HCT116 (cell line): Measurements from ENCODE around the gene SPINK14. TPM values are rescaled to one million over a fixed set of nuclear protein-coding genes. Genes with fewer than 3 reads are reported as not detected.

Source experiments
- ATAC-seq: fragments of 200-7000 bp; cut with Tn5 transposase; 2 replicates; pipeline ENCODE4 v1.9.1; 2020; ENCODE audit warnings: mild to moderate bottlenecking, moderate library complexity
- BruUV-seq: library from RNA; stranded (reverse); fragments of 400-500 nt; replicated peaks from 2 replicates; lab custom pipeline; 2021; lab: Mats Ljungman, UMichigan
- CTCF ChIA-PET: fragments of 300-600 bp; sonication (Branson Sonifier 250); formaldehyde crosslinking; loops from one replicate; lab custom pipeline; 2021; ENCODE audit warnings: antibody characterized with exemption; lab: Charles Lee
- POLR2A ChIA-PET: fragments of 300-600, 350-600 bp; sonication (Branson Sonifier 250); formaldehyde crosslinking; loops from one replicate; lab custom pipeline; 2021; ENCODE audit warnings: antibody characterized with exemption; lab: Charles Lee
- RAD21 ChIA-PET, 2 experiments: fragments of 300-600 bp; sonication (Branson Sonifier 250); formaldehyde crosslinking; loops; one replicate each; lab custom pipeline; 2023; ENCODE audit warnings: low total read pairs in 2 of 2; ENCODE audit not compliant: uncharacterized antibody in 2 of 2, unreplicated experiment in 2 of 2, low non-redundant PET in 1 of 2; lab: Charles Lee
- DNase-seq: peaks from one replicate; pipeline ENCODE4 v3.0.0-alpha.2; 2010; ENCODE audit warnings: low read depth, low spot score
- H2AFZ ChIP-seq: fragments of 200-600 bp; shearing (Covaris generic), sonication (generic); 2 replicates; pipeline ENCODE4 v1.6.1; 2017; ENCODE audit warnings: low read depth, mixed run types, mixed read lengths, antibody characterized with exemption, low read length; ENCODE audit not compliant: poor library complexity, severe bottlenecking
- H3K27ac ChIP-seq: 2 replicates; pipeline ENCODE4 v1.5.1; 2012; ENCODE audit warnings: low read depth, low read length
- H3K27me3 ChIP-seq: fragments of 200-600 bp; sonication (generic); 2 replicates; pipeline ENCODE4 v1.6.1; 2016; ENCODE audit warnings: mixed run types, low read length, mixed read lengths; ENCODE audit not compliant: insufficient read depth
- H3K36me3 ChIP-seq, 2 experiments: fragments of 200-500 bp in 1 of 2; fragments of 200-600 bp in 1 of 2; sonication (Bioruptor generic) in 1 of 2; sonication (generic) in 1 of 2; 2 replicates each; pipeline versions ENCODE4 v1.5.1 to v1.6.1; 2014 to 2016; ENCODE audit warnings: low read length in 2 of 2, inconsistent platforms in 1 of 2, mixed read lengths in 1 of 2, mixed run types in 1 of 2; ENCODE audit not compliant: insufficient read depth in 2 of 2, control insufficient read depth in 1 of 2
- H3K4me1 ChIP-seq, 2 experiments: fragments of 200-600 bp in 1 of 2; sonication (generic) in 1 of 2; 2 replicates each; pipeline versions ENCODE4 v1.5.1 to v1.6.1; 2012 to 2017; ENCODE audit warnings: low read length in 2 of 2, inconsistent platforms in 1 of 2, mild to moderate bottlenecking in 1 of 2, mixed read lengths in 1 of 2, mixed run types in 1 of 2, moderate library complexity in 1 of 2; ENCODE audit not compliant: insufficient read depth in 2 of 2, control insufficient read depth in 1 of 2
- H3K4me2 ChIP-seq: fragments of 200-600 bp; sonication (generic); 2 replicates; pipeline ENCODE4 v1.6.1; 2017; ENCODE audit warnings: mixed run types, low read length, mixed read lengths
- H3K4me3 ChIP-seq, 2 experiments: fragments of 200-600 bp in 1 of 2; sonication (generic) in 1 of 2; replicated peaks in 1 of 2; 2 replicates each; pipeline ENCODE4 v1.5.1; 2011 to 2016; ENCODE audit warnings: low read length in 2 of 2, control low read depth in 1 of 2, low read depth in 1 of 2, mild to moderate bottlenecking in 1 of 2, mixed read lengths in 1 of 2, mixed run types in 1 of 2
- H3K79me2 ChIP-seq: fragments of 200-600 bp; sonication (generic); 2 replicates; pipeline ENCODE4 v1.6.1; 2017; ENCODE audit warnings: mild to moderate bottlenecking, mixed run types, low read length, moderate library complexity, mixed read lengths; ENCODE audit not compliant: insufficient read depth
- H3K9ac ChIP-seq: fragments of 200-600 bp; sonication (generic); 2 replicates; pipeline ENCODE4 v1.6.1; 2016; ENCODE audit warnings: low read length, mixed read lengths
- H3K9me2 ChIP-seq: fragments of 200-600 bp; sonication (generic), shearing (Covaris generic); 2 replicates; pipeline ENCODE4 v1.6.1; 2017; ENCODE audit warnings: mixed run types, mild to moderate bottlenecking, moderate library complexity; ENCODE audit not compliant: insufficient read depth
- H3K9me3 ChIP-seq, 2 experiments: fragments of 200-500 bp in 1 of 2; fragments of 200-600 bp in 1 of 2; sonication (Bioruptor generic) in 1 of 2; sonication (generic) in 1 of 2; 2 replicates each; pipeline ENCODE4 v1.6.1; 2014 to 2017; ENCODE audit warnings: low read length in 2 of 2, mixed read lengths in 2 of 2, inconsistent platforms in 1 of 2, low read depth in 1 of 2, mild to moderate bottlenecking in 1 of 2, mixed run types in 1 of 2, moderate library complexity in 1 of 2; ENCODE audit not compliant: control insufficient read depth in 1 of 2, insufficient read depth in 1 of 2
- H4K20me1 ChIP-seq: fragments of 200-600 bp; sonication (generic), shearing (Covaris generic); 2 replicates; pipeline ENCODE4 v1.6.1; 2017; ENCODE audit warnings: mixed run types, mild to moderate bottlenecking, moderate library complexity; ENCODE audit not compliant: insufficient read depth
- ATF3 ChIP-seq: IDR thresholded peaks from 2 replicates; pipeline ENCODE4 v1.6.1; 2012
- EGR1 ChIP-seq: IDR thresholded peaks from 2 replicates; pipeline ENCODE4 v1.6.1; 2012; ENCODE audit warnings: low read depth
- ELF1 ChIP-seq: IDR thresholded peaks from 2 replicates; pipeline ENCODE4 v1.6.1; 2012; ENCODE audit warnings: low read depth, borderline replicate concordance
- FOSL1 ChIP-seq: IDR thresholded peaks from 2 replicates; pipeline ENCODE4 v1.6.1; 2012; ENCODE audit warnings: low read depth
- JUND ChIP-seq: IDR thresholded peaks from 2 replicates; pipeline ENCODE4 v1.6.1; 2012
- POLR2AphosphoS5 ChIP-seq: IDR thresholded peaks from 2 replicates; pipeline ENCODE4 v1.6.1; 2011; ENCODE audit warnings: mild to moderate bottlenecking, low read depth, low read length, moderate library complexity
- RAD21 ChIP-seq: IDR thresholded peaks from 2 replicates; pipeline ENCODE4 v1.6.1; 2012; ENCODE audit warnings: low read depth, mild to moderate bottlenecking
- SP1 ChIP-seq: IDR thresholded peaks from 2 replicates; pipeline ENCODE4 v1.6.1; 2012; ENCODE audit warnings: low read depth
- SRF ChIP-seq: IDR thresholded peaks from 2 replicates; pipeline ENCODE4 v1.6.1; 2012; ENCODE audit warnings: low read depth
- TCF7L2 ChIP-seq: IDR thresholded peaks from 2 replicates; pipeline ENCODE4 v1.7.0; 2011; ENCODE audit warnings: borderline replicate concordance, inconsistent platforms; ENCODE audit not compliant: insufficient read depth, insufficient read length; ENCODE audit errors: extremely low read depth
- ZBTB33 ChIP-seq: IDR thresholded peaks from 2 replicates; pipeline ENCODE4 v1.6.1; 2011; ENCODE audit warnings: mild to moderate bottlenecking, low read length, moderate library complexity; ENCODE audit not compliant: insufficient replicate concordance; ENCODE audit errors: extremely low read depth
- ZFX ChIP-seq: fragments of 450-650 bp; IDR thresholded peaks from 2 replicates; pipeline ENCODE4 v1.6.1; 2017
- intact Hi-C: fragments of 100-400 bp; cut with micrococcal nuclease; formaldehyde crosslinking; loops from 2 replicates; pipeline ENCODE4 v1.10.0; 2022
- total RNA-seq: library from RNA; stranded (reverse); gene quantifications from one replicate; pipeline ENCODE4 v1.2.1, GENCODE V29; 2021; ENCODE audit not compliant: unreplicated experiment
- TF ChIP-seq, protein P1 (sequence below): IDR thresholded peaks from 2 replicates; pipeline ENCODE4 v1.6.1; 2012

The SPINK14 gene
- total RNA-seq, 1 experiment from 2014 or later, result not detected

GRCh38 chr5:148205865-148206264 lies 37.5 kb downstream of the SPINK14 start:
- no peaks in the 10 kb centered on the region for H4K20me1 ChIP-seq
- intact Hi-C loops, result no loop called here
- no TSS peak for BruUV-seq
- H3K9ac ChIP-seq, result no peak overlapping the region
- ChIA-PET CTCF (no interaction called here), POLR2A (no interaction called here)
- no peak overlapping the region for H3K27ac ChIP-seq
- H3K9me2 ChIP-seq, result no peaks in the 10 kb centered on the region; the same call in 1 of the 2 replicates
- ATAC-seq, result no peak
- H3K27me3 ChIP-seq, result no peaks in the 10 kb centered on the region
- no peaks in the 10 kb centered on the region for H3K36me3 ChIP-seq
- TF ChIP-seq ZBTB33 (no peak), ZFX (no peak), EGR1 (no peak), SP1 (no peak), SRF (no peak), POLR2AphosphoS5 (no peak), TCF7L2 (no peak), ELF1 (no peak), ATF3 (no peak), RAD21 (no peak), JUND (no peak), FOSL1 (no peak)
- TF ChIP-seq, protein P1, sequence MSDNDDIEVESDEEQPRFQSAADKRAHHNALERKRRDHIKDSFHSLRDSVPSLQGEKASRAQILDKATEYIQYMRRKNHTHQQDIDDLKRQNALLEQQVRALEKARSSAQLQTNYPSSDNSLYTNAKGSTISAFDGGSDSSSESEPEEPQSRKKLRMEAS, result no peak
- TF ChIP-seq, all 23 proteins: peak for 0
- Histone ChIP-seq H3K79me2 (no peaks in the 10 kb centered on the region), H3K4me3 (no peak overlapping the region), H2AFZ (no peak overlapping the region), H3K4me2 (no peak overlapping the region), H3K9me3 (no peaks in the 10 kb centered on the region), H3K4me1 (no peaks in the 10 kb centered on the region)
- RAD21 ChIA-PET, result no interaction called here
- no peak for DNase-seq
